Right lobe of liver (tissue), 4 donors: Measurements from ENCODE around the gene WNT7A.

Experiments used
- POLR2A ChIP-seq: fragments of 450-650 bp; IDR thresholded peaks from one replicate; pipeline ENCODE4 v1.6.1; 2017; ENCODE audit warnings: antibody characterized with exemption, mild to moderate bottlenecking
- TF ChIP-seq, protein P1 (sequence below), 4 donors: fragments of 200-600 bp in 3 of 4; fragments of 450-650 bp in 1 of 4; IDR thresholded peaks; one replicate each; pipeline versions ENCODE4 v1.5.1 to v1.8.0; 2016 to 2022; ENCODE audit warnings: antibody characterized with exemption in 4 of 4, mild to moderate bottlenecking in 2 of 4
- donor health status: DM: no; HTN: no; CAD: no.
- donor health status: DM: no; HTN: no; CAD: no.
- donor health status: DM: no; HTN: yes; CAD: no.

DNA sequence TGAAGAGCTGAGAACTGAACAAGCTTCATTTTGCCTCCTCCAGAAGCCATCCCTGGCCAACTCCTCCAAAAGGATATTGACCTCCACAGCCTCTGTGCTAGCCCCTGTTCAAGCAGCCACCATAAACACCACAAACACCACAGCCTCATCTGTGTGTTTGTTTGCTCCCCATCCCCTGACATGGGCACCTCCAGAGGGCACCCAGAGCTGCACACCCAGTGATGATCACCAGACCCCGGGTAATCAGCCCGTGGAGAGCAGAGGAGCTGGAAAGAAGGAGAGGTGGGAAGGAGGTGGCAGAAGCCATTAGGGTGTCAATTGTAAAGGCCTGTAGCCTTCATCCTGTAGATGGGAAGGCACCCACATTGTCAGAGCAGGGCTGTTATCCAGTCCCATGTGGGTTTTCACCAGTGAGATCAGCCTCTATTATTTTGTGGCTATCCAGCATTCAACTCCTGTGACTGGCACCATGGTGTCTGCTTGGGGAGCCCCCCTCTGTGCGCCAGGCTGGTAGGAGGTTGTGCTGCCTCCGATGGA, 6.8 kb upstream of the WNT7A start:
- TF ChIP-seq, protein P1, sequence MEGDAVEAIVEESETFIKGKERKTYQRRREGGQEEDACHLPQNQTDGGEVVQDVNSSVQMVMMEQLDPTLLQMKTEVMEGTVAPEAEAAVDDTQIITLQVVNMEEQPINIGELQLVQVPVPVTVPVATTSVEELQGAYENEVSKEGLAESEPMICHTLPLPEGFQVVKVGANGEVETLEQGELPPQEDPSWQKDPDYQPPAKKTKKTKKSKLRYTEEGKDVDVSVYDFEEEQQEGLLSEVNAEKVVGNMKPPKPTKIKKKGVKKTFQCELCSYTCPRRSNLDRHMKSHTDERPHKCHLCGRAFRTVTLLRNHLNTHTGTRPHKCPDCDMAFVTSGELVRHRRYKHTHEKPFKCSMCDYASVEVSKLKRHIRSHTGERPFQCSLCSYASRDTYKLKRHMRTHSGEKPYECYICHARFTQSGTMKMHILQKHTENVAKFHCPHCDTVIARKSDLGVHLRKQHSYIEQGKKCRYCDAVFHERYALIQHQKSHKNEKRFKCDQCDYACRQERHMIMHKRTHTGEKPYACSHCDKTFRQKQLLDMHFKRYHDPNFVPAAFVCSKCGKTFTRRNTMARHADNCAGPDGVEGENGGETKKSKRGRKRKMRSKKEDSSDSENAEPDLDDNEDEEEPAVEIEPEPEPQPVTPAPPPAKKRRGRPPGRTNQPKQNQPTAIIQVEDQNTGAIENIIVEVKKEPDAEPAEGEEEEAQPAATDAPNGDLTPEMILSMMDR (IDR thresholded peaks at IDR 0.05): no peak
- no peak for TF ChIP-seq POLR2A
